Retinal pigment epithelial cell (primary cell): ENCODE measurements around the gene SKAP1.

ENCODE experiments used
- DNase-seq: peaks from one replicate; pipeline ENCODE4 v3.0.0-alpha.2; 2010; ENCODE audit warnings: low read depth
- H3K4me3 ChIP-seq: 2 replicates; pipeline ENCODE4 v1.5.1; 2011; ENCODE audit warnings: mild to moderate bottlenecking, low read length, control low read depth, moderate library complexity
- TF ChIP-seq, protein P1 (sequence below): conservative IDR thresholded peaks from 2 replicates; pipeline ENCODE4 v1.5.1; 2011; ENCODE audit warnings: low read depth, low read length, control low read depth, inconsistent platforms

SKAP1 gene

DNA sequence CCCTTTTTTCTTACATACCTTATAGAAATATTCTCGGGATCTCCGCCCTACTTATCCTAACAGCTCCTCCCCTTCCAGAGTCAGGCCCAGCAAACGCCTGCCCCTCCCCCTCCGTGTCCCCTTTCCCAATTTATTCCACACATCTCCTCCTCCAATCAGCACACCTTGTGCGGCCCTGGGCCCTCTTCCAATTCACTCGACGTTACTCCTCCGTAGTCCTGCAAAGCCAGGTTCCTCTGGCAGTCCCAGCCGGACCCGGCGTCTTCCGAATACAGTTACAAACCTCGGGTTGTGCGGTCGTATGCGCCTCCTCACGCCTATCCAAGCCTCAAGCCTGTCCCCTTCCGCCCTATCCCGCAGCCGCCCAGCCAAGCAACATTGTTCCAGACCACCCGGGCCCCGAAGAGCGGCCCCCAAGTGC lies 329.4 kb downstream of the SKAP1 start:
- no peak for DNase-seq
- H3K4me3 ChIP-seq = peak overlapping the region; percentile 85
- TF ChIP-seq, protein P1, sequence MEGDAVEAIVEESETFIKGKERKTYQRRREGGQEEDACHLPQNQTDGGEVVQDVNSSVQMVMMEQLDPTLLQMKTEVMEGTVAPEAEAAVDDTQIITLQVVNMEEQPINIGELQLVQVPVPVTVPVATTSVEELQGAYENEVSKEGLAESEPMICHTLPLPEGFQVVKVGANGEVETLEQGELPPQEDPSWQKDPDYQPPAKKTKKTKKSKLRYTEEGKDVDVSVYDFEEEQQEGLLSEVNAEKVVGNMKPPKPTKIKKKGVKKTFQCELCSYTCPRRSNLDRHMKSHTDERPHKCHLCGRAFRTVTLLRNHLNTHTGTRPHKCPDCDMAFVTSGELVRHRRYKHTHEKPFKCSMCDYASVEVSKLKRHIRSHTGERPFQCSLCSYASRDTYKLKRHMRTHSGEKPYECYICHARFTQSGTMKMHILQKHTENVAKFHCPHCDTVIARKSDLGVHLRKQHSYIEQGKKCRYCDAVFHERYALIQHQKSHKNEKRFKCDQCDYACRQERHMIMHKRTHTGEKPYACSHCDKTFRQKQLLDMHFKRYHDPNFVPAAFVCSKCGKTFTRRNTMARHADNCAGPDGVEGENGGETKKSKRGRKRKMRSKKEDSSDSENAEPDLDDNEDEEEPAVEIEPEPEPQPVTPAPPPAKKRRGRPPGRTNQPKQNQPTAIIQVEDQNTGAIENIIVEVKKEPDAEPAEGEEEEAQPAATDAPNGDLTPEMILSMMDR = no peak

DNA sequence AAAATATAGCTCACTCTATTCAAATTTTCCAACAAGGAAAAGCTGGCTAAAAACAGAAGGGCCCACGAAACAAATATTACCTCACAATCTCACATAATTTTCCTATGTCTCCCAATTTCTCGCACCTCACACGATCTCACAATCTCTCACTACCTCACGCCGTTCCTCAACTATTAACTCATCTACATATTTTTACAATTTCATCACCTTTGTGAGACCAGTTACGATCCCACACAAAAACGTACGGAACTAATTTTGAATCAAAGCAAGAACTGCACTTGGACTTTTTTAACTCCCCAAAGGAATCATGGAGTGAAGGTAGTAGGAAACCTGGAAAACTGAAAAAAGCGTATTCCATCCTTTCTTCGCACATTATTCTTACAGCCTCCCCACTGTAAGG lies 329.9 kb downstream of the SKAP1 start:
- DNase-seq = no peak
- TF ChIP-seq, protein P1 = no peak
- H3K4me3 ChIP-seq = peak overlapping the region; percentile 85

DNA sequence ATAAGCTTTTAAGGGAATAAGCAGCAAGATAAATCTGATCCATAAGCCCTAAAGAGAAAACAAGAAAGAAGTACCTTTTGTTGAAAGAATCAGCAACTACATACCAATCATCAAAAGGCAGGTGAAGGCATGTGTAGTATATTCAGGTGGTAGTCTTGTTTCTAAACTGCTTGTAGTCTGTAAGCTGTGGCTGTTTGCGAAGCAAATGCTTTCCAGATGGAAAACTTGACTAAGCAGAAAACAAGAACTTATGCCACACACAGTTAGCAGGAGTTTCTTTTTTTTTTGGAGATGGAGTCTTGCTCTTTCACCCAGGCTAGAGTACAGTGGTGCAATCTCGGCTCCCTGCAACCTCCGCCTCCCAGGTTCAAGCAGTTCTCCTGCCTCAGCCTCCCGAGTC lies 334.4 kb downstream of the SKAP1 start:
- TF ChIP-seq, protein P1 = no peak
- H3K4me3 ChIP-seq = no peak overlapping the region
- DNase-seq = no peak

DNA sequence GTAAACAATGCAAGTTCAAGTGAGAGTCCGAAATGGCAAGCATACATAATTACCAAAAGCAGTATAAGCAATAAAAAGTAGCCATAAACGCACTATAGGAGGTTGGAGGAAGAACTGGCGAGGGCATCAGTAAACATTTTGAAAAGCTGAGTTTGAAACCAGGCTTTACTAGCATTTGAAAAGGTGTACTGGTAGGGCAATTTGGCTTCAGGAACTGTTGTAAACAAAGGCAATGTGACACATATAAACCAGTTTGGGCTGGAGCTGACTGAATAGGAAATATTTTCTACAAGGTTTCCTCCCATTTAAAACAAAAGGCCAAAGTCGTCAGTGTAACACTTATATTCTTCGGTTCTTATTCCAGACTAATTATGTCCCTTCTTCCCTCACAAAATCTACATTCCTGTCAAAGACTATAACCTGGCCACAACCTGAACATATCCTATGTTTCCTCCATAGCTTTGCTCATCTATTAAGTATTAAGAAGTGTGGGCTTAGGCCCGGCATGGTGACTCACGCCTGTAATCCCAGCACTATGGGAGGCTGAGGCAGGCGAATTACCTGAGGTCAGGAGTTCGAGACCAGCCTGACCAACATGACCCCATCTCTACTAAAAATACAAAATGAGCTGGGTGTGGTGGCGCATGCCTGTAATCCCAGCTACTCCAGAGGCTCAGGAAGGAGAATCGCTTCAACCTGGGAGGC lies 336.5 kb downstream of the SKAP1 start:
- H3K4me3 ChIP-seq = no peak overlapping the region
- no peak for DNase-seq
- TF ChIP-seq, protein P1 = no peak

DNA sequence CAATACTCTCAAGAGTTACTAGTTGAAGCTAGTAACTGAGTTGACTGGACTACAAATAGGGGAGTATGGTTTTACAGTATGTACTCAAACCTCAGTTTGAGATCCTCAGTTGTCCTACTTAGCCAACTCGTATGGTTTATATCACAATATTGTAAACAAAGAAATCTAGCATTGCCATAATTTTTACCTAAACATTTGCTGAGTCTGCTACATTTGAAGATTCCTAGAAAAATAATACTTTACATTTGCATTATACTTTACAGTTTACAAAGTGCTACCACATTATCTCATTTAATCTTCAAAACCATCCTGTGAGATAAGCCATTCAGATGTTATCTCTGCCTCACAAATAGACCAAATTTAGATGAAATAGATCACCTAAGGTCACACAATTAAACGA lies 345.1 kb downstream of the SKAP1 start:
- H3K4me3 ChIP-seq = no peak overlapping the region
- no peak for DNase-seq
- TF ChIP-seq, protein P1 = no peak
